SU-DHL-6 (cell line): ENCODE measurements around the gene AKNA.

Source experiments
- EZH2phosphoT487 ChIP-seq: fragments of 200-600 bp; sonication (generic), shearing (Covaris generic); conservative IDR thresholded peaks from 2 replicates; pipeline ENCODE4 v1.6.1; 2018; ENCODE audit warnings: mild to moderate bottlenecking, antibody characterized with exemption, low read length, moderate library complexity, mixed read lengths
- TF ChIP-seq, protein P1 (sequence below): fragments of 200-600 bp; sonication (generic); IDR thresholded peaks from one replicate; pipeline ENCODE4 v1.5.1; 2017; ENCODE audit warnings: antibody characterized with exemption, mild to moderate bottlenecking, low read length, moderate library complexity; ENCODE audit not compliant: insufficient read depth, poor library complexity, severe bottlenecking

DNA sequence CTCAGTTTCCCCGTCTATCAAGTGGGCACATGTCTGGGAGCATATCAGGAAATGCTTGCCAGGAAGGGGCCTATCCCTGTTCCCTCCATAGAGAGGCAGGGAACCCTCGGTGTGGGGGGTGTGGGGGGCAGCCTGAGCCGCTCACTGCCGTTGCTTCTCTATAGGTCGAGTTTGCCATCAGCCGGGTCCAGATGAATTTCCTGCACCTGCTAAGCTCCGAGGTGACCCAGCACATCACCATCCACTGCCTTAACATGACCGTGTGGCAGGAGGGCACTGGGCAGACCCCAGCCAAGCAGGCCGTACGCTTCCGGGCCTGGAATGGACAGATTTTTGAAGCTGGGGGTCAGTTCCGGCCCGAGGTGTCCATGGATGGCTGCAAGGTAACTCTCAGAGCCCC lies 78.7 kb downstream of the AKNA start:
- TF ChIP-seq, protein P1, sequence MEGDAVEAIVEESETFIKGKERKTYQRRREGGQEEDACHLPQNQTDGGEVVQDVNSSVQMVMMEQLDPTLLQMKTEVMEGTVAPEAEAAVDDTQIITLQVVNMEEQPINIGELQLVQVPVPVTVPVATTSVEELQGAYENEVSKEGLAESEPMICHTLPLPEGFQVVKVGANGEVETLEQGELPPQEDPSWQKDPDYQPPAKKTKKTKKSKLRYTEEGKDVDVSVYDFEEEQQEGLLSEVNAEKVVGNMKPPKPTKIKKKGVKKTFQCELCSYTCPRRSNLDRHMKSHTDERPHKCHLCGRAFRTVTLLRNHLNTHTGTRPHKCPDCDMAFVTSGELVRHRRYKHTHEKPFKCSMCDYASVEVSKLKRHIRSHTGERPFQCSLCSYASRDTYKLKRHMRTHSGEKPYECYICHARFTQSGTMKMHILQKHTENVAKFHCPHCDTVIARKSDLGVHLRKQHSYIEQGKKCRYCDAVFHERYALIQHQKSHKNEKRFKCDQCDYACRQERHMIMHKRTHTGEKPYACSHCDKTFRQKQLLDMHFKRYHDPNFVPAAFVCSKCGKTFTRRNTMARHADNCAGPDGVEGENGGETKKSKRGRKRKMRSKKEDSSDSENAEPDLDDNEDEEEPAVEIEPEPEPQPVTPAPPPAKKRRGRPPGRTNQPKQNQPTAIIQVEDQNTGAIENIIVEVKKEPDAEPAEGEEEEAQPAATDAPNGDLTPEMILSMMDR: no peak
- no peak for TF ChIP-seq EZH2phosphoT487
